ENCODE measurements around the gene KCNQ1. TPM values are rescaled to one million over a fixed set of nuclear protein-coding genes. Genes with fewer than 3 reads are reported as not detected.

The KCNQ1 gene
- total RNA-seq, 4 donors from 2014 or later: 5.6 to 46.8 (median 24.6) TPM

DNA sequence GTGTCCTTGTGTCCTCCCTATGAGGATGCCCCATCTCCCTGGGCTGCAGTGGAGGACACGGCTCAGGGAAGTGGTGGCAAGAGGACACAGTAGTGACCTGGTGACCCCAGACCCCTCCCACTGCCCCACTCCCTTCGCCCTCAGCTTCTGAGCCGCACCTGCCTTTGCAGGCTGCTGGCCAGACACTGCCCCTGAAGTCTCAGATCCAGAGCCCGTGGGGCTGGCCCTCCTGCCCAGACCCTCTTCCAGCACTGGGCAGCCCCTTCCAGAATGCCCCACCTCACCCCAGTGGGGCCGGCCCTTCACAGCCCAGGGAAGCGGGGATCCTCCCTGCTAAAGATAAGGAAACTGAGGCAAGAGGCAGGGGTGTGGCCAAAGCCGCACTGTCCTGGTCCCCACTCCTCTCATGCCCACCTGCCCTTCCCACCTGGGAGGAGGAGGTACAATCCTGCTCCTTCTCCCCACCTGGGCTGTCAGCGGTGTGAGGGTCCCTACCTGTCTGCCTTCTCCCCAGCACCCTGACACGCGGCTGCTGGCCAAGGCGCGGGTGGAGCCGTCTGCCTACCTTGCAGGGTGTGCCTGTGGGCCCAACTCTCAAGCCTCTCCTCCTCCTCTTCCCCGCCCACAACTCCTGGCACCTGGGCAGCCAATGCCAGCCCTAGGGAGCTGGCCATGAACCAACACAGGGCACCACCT lies 17.8 kb upstream of the KCNQ1 start:
- in situ Hi-C loops (cut with MboI; ENCODE audit: low pct_ligation_motif_present in 1 of 4, low pct_unique_long_range_greater_than_20kb in 1 of 4, low sequenced_read_pairs in 3 of 4) (loop anchor here (5.0 to 25.0 kb wide), 9 partner anchors 105 to 470 kb away; partner anchors contain the start of gene CDKN1C (in 1 of the 4)), intact Hi-C loops (cut with DNase I; ENCODE audit: low total_unique reads) (loop anchor here (5.0 to 10.0 kb wide), 2 partner anchors 100 to 468 kb away; no protein-coding TSS in a partner anchor)
- Histone ChIP-seq H3K4me1 (peaks cover 0 to 5% (median 3%) of the 10 kb centered on the region in 4 donors), H3K4me3 (no peak overlapping the region), H3K27ac (no peak overlapping the region), H3K9me3 (no peaks in the 10 kb centered on the region), H3K36me3 (no peaks in the 10 kb centered on the region), H3K27me3 (peaks cover 39% of the 10 kb centered on the region)
- WGBS, 2 donors (ENCODE audit: low coverage in 1 of 2): 64% methylated on average over 14 of the region's 14 CpGs; no CpG with 5 or more reads in 1 of the 2 donors
- DNase-seq: peak; percentile 76
- TF ChIP-seq POLR2A (IDR thresholded peaks at IDR 0.05) (no peak), EP300 (IDR thresholded peaks at IDR 0.05; ENCODE audit: low read depth) (no peak), CTCF (IDR thresholded peaks at IDR 0.05) (no peak), POLR2AphosphoS5 (IDR thresholded peaks at IDR 0.05) (peak in 1 of 3 donors; percentile 56)

GRCh38 chr11:2427721-2428321 lies 17.0 kb upstream of the KCNQ1 start:
- H3K36me3 ChIP-seq: no peaks in the 10 kb centered on the region
- H3K9me3 ChIP-seq: no peaks in the 10 kb centered on the region
- H3K4me1 ChIP-seq: peaks cover 0 to 5% (median 3%) of the 10 kb centered on the region in 4 donors
- in situ Hi-C loops (cut with MboI; ENCODE audit: low pct_ligation_motif_present in 1 of 4, low pct_unique_long_range_greater_than_20kb in 1 of 4, low sequenced_read_pairs in 3 of 4) (loop anchor here (5.0 to 25.0 kb wide), 9 partner anchors 104 to 469 kb away; partner anchors contain the start of gene CDKN1C (in 1 of the 4)), intact Hi-C loops (cut with DNase I; ENCODE audit: low total_unique reads) (loop anchor here (5.0 to 10.0 kb wide), 2 partner anchors 99 to 467 kb away; no protein-coding TSS in a partner anchor)
- no peak overlapping the region for H3K27ac ChIP-seq
- WGBS, 2 donors (ENCODE audit: low coverage in 1 of 2): 48% methylated on average over 11 of the region's 12 CpGs; no CpG with 5 or more reads in 1 of the 2 donors
- TF ChIP-seq CTCF (IDR thresholded peaks at IDR 0.05) (no peak), EP300 (IDR thresholded peaks at IDR 0.05; ENCODE audit: low read depth) (no peak), POLR2A (IDR thresholded peaks at IDR 0.05) (no peak), POLR2AphosphoS5 (IDR thresholded peaks at IDR 0.05) (no peak)
- no peak for DNase-seq
- H3K27me3 ChIP-seq: peaks cover 32% of the 10 kb centered on the region
- H3K4me3 ChIP-seq: no peak overlapping the region

DNA sequence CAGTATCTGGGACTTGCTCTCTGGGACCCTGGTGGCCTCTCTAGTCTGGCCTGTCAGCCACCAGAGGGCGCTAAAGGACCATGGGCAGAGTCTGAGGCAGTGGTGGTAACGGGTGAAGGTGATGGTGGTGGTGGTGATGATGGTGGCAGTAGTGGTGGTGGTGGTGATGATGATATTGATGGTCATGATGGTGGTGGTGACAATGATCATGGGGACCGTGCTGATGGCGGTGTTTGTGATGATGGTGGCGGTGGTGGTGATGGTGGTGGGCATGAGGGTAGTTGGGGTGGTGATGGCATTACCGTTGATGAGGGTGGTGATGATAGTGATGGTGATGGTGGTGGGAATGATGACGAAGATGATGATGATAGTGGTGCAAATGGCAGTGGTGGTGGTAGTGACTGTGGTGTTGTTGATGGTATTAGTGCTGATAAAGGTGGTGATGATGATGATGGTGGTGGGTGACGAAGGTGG lies 16.4 kb upstream of the KCNQ1 start:
- Histone ChIP-seq H3K27ac (no peak overlapping the region), H3K4me3 (no peak overlapping the region), H3K9me3 (no peaks in the 10 kb centered on the region), H3K36me3 (no peaks in the 10 kb centered on the region), H3K27me3 (peaks cover 27% of the 10 kb centered on the region), H3K4me1 (peaks cover 0 to 5% (median 3%) of the 10 kb centered on the region in 4 donors)
- intact Hi-C loops (cut with DNase I; ENCODE audit: low total_unique reads) (loop anchor here (5.0 to 10.0 kb wide), 2 partner anchors 99 to 466 kb away; no protein-coding TSS in a partner anchor), in situ Hi-C loops (cut with MboI; ENCODE audit: low pct_ligation_motif_present in 1 of 4, low pct_unique_long_range_greater_than_20kb in 1 of 4, low sequenced_read_pairs in 3 of 4) (loop anchor here (5.0 to 25.0 kb wide), 9 partner anchors 104 to 469 kb away; partner anchors contain the start of gene CDKN1C (in 1 of the 4))
- TF ChIP-seq POLR2A (IDR thresholded peaks at IDR 0.05): no peak
- peak; percentile 81 to 99 (median 89) for TF ChIP-seq CTCF (IDR thresholded peaks at IDR 0.05)
- 57 to 75% methylated on average over 7 to 8 of the region's 8 CpGs for WGBS, 2 donors (ENCODE audit: low coverage in 1 of 2)
- peak; percentile 88 for DNase-seq

GRCh38 chr11:2431395-2431794 lies 13.4 kb upstream of the KCNQ1 start:
- H3K27ac ChIP-seq: no peak overlapping the region
- TF ChIP-seq POLR2A (IDR thresholded peaks at IDR 0.05) (no peak), CTCF (IDR thresholded peaks at IDR 0.05) (no peak), POLR2AphosphoS5 (IDR thresholded peaks at IDR 0.05) (no peak), EP300 (IDR thresholded peaks at IDR 0.05; ENCODE audit: low read depth) (no peak)
- in situ Hi-C loops (cut with MboI; ENCODE audit: low pct_ligation_motif_present in 1 of 4, low pct_unique_long_range_greater_than_20kb in 1 of 4, low sequenced_read_pairs in 3 of 4): loop anchor here in 2 of 4 donors (10.0 to 25.0 kb wide), 3 partner anchors 93 to 463 kb away; partner anchors contain the start of gene CDKN1C (in 1 of the 2)
- intact Hi-C loops (cut with DNase I; ENCODE audit: low total_unique reads): no loop called here
- H3K4me1 ChIP-seq: peaks cover 0 to 5% (median 3%) of the 10 kb centered on the region in 4 donors
- no peak overlapping the region for H3K4me3 ChIP-seq
- no peaks in the 10 kb centered on the region for H3K9me3 ChIP-seq
- WGBS, 2 donors (ENCODE audit: low coverage in 1 of 2): 89% methylated on average over 1 of the region's 1 CpG; no CpG with 5 or more reads in 1 of the 2 donors
- no peaks in the 10 kb centered on the region for H3K36me3 ChIP-seq
- peaks cover 2% of the 10 kb centered on the region for H3K27me3 ChIP-seq
- DNase-seq: no peak
